WTC11 (cell line): Measurements from ENCODE around the gene PPP1R26.

Experiments used
- CREB1 ChIP-seq: sonication (generic); formaldehyde crosslinking; IDR thresholded peaks from 2 replicates; pipeline ENCODE4 v1.8.0; 2023; ENCODE audit warnings: mild to moderate bottlenecking, missing genetic modification reagents
- CTCF ChIP-seq: fragments of 200-600 bp; IDR thresholded peaks from 2 replicates; pipeline ENCODE4 v1.8.0; 2022; ENCODE audit warnings: antibody characterized with exemption
- E2F1 ChIP-seq: sonication (generic); formaldehyde crosslinking; IDR thresholded peaks from 2 replicates; pipeline ENCODE4 v1.8.0; 2022; ENCODE audit warnings: mild to moderate bottlenecking, missing genetic modification reagents
- ERG ChIP-seq: fragments of 250-450 bp; sonication (Bioruptor Pico); IDR thresholded peaks from 2 replicates; pipeline ENCODE4 v1.8.0; 2021; ENCODE audit warnings: mild to moderate bottlenecking
- TF ChIP-seq, protein P1 (sequence below): sonication (generic); formaldehyde crosslinking; IDR thresholded peaks from 2 replicates; pipeline ENCODE4 v1.8.1; 2022; ENCODE audit warnings: low read depth, missing genetic modification reagents, borderline replicate concordance
- TF ChIP-seq, protein P2 (sequence below): sonication (generic); formaldehyde crosslinking; IDR thresholded peaks from 2 replicates; pipeline ENCODE4 v1.8.1; 2022; ENCODE audit warnings: missing genetic modification reagents, borderline replicate concordance

- TF ChIP-seq, protein P1, sequence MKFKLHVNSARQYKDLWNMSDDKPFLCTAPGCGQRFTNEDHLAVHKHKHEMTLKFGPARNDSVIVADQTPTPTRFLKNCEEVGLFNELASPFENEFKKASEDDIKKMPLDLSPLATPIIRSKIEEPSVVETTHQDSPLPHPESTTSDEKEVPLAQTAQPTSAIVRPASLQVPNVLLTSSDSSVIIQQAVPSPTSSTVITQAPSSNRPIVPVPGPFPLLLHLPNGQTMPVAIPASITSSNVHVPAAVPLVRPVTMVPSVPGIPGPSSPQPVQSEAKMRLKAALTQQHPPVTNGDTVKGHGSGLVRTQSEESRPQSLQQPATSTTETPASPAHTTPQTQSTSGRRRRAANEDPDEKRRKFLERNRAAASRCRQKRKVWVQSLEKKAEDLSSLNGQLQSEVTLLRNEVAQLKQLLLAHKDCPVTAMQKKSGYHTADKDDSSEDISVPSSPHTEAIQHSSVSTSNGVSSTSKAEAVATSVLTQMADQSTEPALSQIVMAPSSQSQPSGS: no peak
- TF ChIP-seq CTCF: no peak
- TF ChIP-seq E2F1: no peak
- no peak for TF ChIP-seq CREB1 (CRISPR knock-in tag)
- TF ChIP-seq, protein P2, sequence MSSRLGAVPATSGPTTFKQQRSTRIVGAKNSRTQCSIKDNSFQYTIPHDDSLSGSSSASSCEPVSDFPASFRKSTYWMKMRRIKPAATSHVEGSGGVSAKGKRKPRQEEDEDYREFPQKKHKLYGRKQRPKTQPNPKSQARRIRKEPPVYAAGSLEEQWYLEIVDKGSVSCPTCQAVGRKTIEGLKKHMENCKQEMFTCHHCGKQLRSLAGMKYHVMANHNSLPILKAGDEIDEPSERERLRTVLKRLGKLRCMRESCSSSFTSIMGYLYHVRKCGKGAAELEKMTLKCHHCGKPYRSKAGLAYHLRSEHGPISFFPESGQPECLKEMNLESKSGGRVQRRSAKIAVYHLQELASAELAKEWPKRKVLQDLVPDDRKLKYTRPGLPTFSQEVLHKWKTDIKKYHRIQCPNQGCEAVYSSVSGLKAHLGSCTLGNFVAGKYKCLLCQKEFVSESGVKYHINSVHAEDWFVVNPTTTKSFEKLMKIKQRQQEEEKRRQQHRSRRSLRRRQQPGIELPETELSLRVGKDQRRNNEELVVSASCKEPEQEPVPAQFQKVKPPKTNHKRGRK (CRISPR knock-in tag): no peak
- TF ChIP-seq ERG (CRISPR knock-in tag): no peak
Measured at GRCh38 chr9:135523521-135524129, 44.0 kb downstream of the PPP1R26 start.
